Ectodermal cell (in vitro differentiated cells): Measurements from ENCODE around the gene NET1.

Experiments used
- H3K27ac ChIP-seq: 2 replicates; pipeline ENCODE4 v1.7.0; 2013; ENCODE audit warnings: mild to moderate bottlenecking, low read depth, low read length; ENCODE audit not compliant: insufficient read depth, poor library complexity, severe bottlenecking
- H3K27me3 ChIP-seq: 2 replicates; pipeline ENCODE4 v1.7.0; 2013; ENCODE audit warnings: mild to moderate bottlenecking, low read length; ENCODE audit not compliant: insufficient read depth, control insufficient read depth, poor library complexity, severe bottlenecking
- H3K36me3 ChIP-seq: one replicate; pipeline ENCODE4 v1.7.0; 2013; ENCODE audit warnings: low read length; ENCODE audit not compliant: control insufficient read depth, insufficient read depth
- H3K4me1 ChIP-seq: one replicate; pipeline ENCODE4 v1.7.0; 2013; ENCODE audit warnings: low read length; ENCODE audit not compliant: control insufficient read depth, insufficient read depth
- H3K4me3 ChIP-seq: 2 replicates; pipeline ENCODE4 v1.7.0; 2013; ENCODE audit warnings: low read depth, low read length, control low read depth; ENCODE audit not compliant: insufficient read depth
- H3K9me3 ChIP-seq: 2 replicates; pipeline ENCODE4 v1.7.0; 2013; ENCODE audit warnings: mild to moderate bottlenecking, low read length, moderate library complexity; ENCODE audit not compliant: control insufficient read depth
- WGBS, 2 experiments: methylation state at CpG; one replicate each; pipeline ENCODE4 v1.1.7; 2013; ENCODE audit warnings: missing lambda C conversion rate in 2 of 2; 5-methylcytosine and 5-hydroxymethylcytosine counted together

Gene NET1

DNA sequence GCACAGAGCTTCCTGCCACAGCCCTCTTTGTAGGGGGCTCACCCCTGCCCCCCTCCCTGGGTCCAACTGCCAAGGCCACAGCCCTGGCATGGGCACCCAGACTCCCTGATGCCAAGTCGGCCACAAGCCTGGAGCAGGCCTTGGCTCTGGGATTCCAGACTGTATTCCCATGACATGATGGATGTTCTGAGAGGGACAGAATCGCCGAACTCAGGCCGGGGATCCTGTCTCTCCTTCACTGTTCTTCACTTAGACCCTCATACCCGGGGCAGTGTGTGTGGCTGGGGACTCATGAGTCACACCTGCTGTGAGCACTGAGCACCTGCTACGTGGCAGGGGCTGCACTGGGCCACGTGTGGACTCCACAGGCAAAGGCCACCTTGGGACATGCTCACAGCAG, 79.1 kb downstream of the NET1 start:
- peaks cover 2% of the 10 kb centered on the region for H3K4me1 ChIP-seq
- 93 to 95% methylated on average over 7 of the region's 7 CpGs for WGBS, 2 experiments

DNA sequence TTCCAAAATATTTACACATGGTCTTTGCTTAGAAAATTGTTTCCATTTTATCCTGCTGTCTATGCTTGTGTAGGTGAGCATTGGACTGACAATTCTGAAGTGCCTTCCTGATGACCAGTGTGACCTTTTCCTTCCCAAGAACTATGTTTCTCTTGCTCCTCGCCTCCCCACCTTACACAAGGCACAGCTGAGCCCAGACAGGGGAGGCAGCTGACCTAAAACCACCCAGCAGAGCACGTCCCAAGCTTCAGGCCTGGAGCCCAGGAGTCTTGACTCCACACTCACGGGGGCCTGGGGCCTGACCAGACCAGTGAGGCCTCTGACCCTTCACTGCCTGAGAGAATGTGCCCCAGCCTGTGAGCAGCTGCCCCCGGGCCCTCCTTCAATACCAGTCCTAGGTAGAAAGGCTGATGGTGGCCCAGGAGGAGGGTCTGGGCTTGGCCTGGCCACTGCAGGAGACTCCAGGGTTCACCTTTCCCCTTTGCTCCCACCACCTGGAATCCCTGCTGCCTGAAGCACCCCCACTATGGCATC, 80.0 kb downstream of the NET1 start:
- Histone ChIP-seq H3K36me3 (no peaks in the 10 kb centered on the region), H3K27me3 (no peaks in the 10 kb centered on the region), H3K4me3 (no peak overlapping the region), H3K9me3 (no peaks in the 10 kb centered on the region), H3K27ac (no peak overlapping the region), H3K4me1 (no peaks in the 10 kb centered on the region)
- whole genome bisulfite sequencing, 2 experiments: 93 to 94% methylated on average over 4 of the region's 4 CpGs

More for the DNA sequence above, 79.1 kb downstream of the NET1 start:
- no peak overlapping the region for H3K27ac ChIP-seq
- H3K4me3 ChIP-seq: no peak overlapping the region
- H3K9me3 ChIP-seq: no peaks in the 10 kb centered on the region
- no peaks in the 10 kb centered on the region for H3K36me3 ChIP-seq
- H3K27me3 ChIP-seq: no peaks in the 10 kb centered on the region

DNA sequence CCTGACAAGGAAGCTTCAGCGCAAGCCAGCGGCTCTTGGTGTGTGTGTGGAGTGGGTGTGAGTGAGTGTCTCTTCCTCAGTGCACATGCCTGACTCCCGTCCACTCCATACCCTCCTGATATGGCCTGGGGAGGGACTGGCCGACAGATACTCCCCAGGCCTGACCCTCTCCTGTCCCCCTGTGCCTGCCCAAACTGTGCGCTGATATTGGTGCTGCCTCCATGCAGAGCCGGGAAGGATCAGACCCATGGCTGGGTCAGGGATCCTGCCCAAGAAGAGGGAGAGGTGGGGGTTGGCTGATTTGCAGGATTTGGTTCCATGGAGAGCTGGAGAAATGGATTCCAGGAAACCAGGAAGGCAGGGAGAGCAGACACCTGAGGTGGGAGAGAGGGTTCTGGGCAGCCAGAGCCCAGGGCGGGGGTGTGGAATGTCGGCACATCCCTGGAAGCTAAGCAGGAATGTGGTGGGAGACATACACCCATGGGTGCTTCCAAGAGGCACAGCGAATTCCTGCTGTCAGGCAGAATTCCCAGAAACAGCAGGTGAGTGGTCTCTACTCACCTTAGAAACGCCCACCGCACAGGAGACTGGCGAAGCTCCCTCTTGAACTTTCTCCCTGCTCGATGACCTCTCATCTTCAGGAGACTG, 80.7 kb downstream of the NET1 start:
- H3K4me3 ChIP-seq: no peak overlapping the region
- no peaks in the 10 kb centered on the region for H3K27me3 ChIP-seq
- H3K4me1 ChIP-seq: no peaks in the 10 kb centered on the region
- no peaks in the 10 kb centered on the region for H3K36me3 ChIP-seq
- whole genome bisulfite sequencing, 2 experiments: 93 to 94% methylated on average over 13 of the region's 13 CpGs
- H3K9me3 ChIP-seq: no peaks in the 10 kb centered on the region
- H3K27ac ChIP-seq: no peak overlapping the region

DNA sequence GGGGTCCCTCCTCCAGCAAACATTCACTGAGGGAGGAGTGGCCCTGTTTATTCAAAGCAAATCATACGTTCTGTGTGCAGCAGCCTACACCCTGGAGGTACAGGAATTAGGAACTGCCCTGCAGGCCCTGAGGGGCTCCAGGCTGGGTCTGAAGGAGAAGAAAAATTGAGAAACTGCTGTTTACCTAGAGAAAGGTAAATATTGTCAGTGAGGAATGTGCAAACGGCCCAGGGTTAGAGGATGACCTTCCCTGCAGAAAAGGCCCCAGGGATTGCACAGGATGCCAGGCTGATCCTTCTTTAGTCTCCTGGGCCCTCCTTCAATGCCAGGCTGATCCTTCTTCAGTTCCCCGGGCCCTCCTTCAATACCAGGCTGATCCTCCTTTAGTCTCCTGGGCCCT, 81.3 kb downstream of the NET1 start:
- H3K4me3 ChIP-seq: no peak overlapping the region
- H3K9me3 ChIP-seq: no peaks in the 10 kb centered on the region
- H3K4me1 ChIP-seq: no peaks in the 10 kb centered on the region
- H3K27ac ChIP-seq: peak overlapping the region; percentile 8
- 74 to 84% methylated on average over 3 of the region's 3 CpGs for WGBS, 2 experiments
- no peaks in the 10 kb centered on the region for H3K36me3 ChIP-seq
- no peaks in the 10 kb centered on the region for H3K27me3 ChIP-seq

DNA sequence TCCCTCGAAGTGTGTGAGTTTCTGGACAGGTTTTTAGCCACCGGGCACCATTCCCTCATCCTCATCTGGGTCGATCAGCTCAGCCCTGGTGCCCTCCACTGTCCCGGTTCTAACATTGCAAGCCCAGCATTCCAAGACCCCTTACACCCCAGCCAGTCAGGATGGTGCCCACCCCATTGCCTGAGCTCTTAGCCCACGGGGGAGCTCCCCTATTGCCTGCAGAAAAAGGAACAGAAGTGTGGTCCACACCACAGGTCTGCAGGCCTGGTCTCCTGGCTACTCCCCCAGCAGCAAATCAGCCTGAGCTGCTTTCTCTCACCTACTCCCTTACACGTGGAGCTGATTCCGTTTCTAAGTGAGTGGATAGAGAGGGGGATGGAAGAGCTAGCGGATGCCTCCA, 82.3 kb downstream of the NET1 start:
- WGBS, 2 experiments: 93 to 96% methylated on average over 8 of the region's 8 CpGs
- Histone ChIP-seq H3K4me1 (no peaks in the 10 kb centered on the region), H3K36me3 (no peaks in the 10 kb centered on the region), H3K9me3 (no peaks in the 10 kb centered on the region), H3K27me3 (no peaks in the 10 kb centered on the region), H3K27ac (no peak overlapping the region), H3K4me3 (no peak overlapping the region)

DNA sequence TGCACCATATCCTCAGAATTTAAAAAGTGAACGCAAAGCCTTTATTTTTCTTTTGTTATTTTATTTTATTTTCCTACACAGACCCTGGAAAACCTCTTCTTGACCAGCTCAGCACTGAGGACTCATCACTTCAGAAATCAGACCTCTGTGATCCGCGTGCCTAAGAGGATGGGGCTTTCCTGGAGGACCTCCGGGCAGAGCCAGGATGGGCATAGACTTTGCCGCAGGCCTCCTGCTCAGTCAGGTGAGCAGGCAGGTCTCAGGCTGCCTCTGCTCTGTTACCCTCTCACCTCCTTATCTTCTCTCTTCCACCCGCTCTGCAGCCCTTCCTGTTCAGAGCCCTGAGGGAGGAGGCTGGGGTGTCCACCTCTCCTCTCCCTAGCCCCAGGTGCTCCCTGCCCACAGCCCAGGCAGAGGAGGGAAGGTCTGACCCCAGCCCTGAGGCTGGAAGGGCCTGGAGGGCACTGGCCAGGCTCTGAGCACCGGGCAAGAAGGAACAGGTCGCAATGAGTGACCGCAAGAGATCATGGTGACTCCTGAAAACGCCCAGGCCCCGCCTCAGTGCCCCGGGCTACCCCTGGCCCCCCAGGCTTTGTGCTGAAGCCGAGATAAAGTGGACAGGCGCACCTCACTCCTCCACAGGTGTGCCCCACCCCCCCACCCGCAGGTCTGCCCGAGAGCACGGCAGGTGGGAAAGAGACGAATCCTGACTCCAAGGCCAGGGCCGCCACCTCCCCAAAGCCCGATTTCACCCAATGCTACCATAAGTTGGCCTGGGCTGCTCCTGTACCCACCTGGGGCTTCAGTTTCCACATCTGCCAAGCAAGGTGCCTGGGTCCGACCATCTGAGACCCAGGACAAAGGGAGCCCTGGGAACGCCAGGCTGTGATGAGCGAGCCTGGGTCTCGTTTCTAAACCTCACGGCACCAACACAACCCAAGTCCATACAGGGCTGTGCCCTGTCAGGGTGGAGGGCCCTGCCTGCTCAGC, 84.2 kb downstream of the NET1 start:
- Histone ChIP-seq H3K4me3 (no peak overlapping the region), H3K27me3 (no peaks in the 10 kb centered on the region), H3K36me3 (no peaks in the 10 kb centered on the region), H3K27ac (no peak overlapping the region), H3K9me3 (no peaks in the 10 kb centered on the region), H3K4me1 (no peaks in the 10 kb centered on the region)
- 92 to 93% methylated on average over 24 to 25 of the region's 25 CpGs for WGBS, 2 experiments

DNA sequence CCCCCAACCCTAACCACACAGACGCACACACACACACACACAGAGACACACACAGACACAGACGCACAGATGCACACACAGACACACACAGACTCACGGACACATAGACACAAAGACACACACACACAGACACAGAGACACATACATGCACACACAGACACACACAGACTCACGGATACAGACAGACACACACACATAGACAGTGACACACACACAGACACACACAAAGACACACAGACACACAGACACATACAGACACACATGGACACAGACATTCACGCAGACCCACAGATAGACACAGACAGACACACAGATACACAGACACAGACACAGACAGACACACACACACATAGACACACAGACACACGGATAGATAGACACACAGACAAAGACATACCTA, 84.9 kb downstream of the NET1 start:
- Histone ChIP-seq H3K4me1 (no peaks in the 10 kb centered on the region), H3K36me3 (no peaks in the 10 kb centered on the region), H3K9me3 (no peaks in the 10 kb centered on the region), H3K27ac (no peak overlapping the region), H3K27me3 (no peaks in the 10 kb centered on the region), H3K4me3 (no peak overlapping the region)
- 84 to 89% methylated on average over 6 of the region's 6 CpGs for WGBS, 2 experiments

DNA sequence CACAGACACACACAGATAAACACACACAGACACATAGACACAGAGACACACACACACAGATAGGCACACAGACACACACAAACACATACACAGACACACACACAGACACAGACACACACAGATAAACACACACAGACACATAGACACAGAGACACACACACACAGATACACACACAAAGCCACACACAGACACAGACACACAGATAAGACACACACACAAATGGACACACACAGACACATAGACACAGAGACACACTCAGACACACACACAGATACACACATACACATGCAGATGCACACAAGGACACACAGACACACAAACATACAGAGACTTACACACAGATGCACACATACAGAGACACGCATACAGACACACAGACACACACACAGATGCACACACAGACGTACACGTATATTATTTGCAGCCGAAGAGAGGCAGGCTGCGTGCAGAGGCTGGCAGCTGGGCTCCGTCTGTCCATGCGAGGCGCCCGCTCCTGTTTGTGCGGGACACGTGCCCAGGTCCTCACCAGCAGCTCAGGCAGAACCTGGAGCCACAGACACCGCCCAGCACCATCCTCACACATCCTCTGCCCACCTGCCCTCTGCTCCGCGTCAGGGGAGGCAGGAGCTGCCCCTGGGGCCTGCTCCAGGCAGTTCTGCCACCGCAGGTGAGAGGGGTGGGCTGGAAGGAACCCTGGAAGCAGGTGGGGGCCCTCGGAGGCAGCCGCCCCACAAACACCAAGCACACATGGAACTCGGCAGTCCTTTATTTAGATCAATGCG, 85.8 kb downstream of the NET1 start:
- no peaks in the 10 kb centered on the region for H3K9me3 ChIP-seq
- H3K4me1 ChIP-seq: no peaks in the 10 kb centered on the region
- H3K27ac ChIP-seq: no peak overlapping the region
- 94 to 96% methylated on average over 19 of the region's 19 CpGs for WGBS, 2 experiments
- H3K36me3 ChIP-seq: no peaks in the 10 kb centered on the region
- H3K4me3 ChIP-seq: no peak overlapping the region
- no peaks in the 10 kb centered on the region for H3K27me3 ChIP-seq

DNA sequence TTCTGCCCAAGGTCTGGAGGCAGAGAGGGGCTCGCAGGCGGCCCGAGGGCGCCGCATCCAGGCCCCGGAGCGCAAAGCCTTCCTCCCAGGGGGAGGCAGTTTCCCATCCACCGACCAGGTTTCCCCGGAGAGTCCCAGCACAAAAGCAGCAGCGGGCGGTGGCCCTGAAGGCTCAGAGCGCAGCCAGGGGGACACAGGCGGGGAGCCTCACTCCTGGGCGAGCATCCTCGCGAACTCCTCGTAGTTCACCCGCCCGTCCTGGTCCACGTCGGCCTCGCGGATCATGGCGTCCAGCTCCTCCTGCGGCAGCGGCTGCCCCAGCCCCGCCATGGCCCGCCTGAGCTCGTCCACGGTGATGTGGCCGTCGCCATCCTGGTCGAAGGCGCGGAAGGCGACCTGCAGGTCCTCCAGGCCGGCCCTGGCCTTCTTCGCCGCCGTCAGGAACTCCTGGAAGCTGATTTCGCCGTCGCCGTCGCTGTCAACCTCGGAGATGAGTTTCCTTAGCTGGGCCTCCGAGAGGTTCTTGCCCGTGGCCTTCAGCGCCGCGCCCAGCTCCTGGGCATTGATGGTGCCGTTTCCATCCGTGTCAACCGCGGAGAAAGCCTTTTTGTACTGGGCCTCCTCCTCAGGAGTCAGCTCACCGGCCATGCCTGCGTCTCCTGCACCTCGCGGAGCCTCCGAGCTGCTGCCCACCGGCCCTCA, 86.6 kb downstream of the NET1 start:
- Histone ChIP-seq H3K4me3 (no peak overlapping the region), H3K27me3 (no peaks in the 10 kb centered on the region), H3K4me1 (no peaks in the 10 kb centered on the region), H3K9me3 (no peaks in the 10 kb centered on the region), H3K27ac (no peak overlapping the region), H3K36me3 (no peaks in the 10 kb centered on the region)
- WGBS, 2 experiments: 92 to 93% methylated on average over 61 of the region's 61 CpGs
